ENCODE data around the gene CACNA1C. TPM values are rescaled to one million over a fixed set of nuclear protein-coding genes. Genes with fewer than 3 reads are reported as not detected.

The CACNA1C gene
- total RNA-seq, 4 donors from 2014 or later, result 5.2 to 12.9 (median 6.3) TPM

DNA sequence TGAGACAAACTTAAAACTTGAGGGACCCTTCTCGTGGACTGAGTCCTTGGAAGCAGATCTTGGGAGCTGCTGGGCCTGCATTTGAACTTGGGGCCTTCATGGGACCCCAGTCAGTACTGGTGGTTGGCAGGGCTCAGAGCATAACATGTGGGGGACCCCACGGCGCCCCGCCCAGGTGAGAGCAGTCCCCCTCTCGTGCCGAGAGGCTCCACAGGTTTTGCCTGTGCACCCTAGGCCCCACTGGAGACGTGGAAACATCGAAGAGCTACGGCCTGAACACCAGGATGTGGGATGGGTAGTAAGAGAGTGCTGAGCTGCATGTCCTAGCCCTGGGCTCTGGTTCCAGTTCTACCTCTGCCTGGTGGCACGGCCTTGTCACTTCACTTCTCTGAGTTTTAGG is 84.1 kb downstream of the CACNA1C start:
- DNase-seq (ENCODE audit: low spot score in 2 of 2), result no peak
- WGBS, 2 donors, result 92 to 94% methylated on average over 7 to 9 of the region's 10 CpGs
- TF ChIP-seq POLR2A (IDR thresholded peaks at IDR 0.05), result no peak
- no peak for TF ChIP-seq EP300 (IDR thresholded peaks at IDR 0.05)
- TF ChIP-seq, protein P1, sequence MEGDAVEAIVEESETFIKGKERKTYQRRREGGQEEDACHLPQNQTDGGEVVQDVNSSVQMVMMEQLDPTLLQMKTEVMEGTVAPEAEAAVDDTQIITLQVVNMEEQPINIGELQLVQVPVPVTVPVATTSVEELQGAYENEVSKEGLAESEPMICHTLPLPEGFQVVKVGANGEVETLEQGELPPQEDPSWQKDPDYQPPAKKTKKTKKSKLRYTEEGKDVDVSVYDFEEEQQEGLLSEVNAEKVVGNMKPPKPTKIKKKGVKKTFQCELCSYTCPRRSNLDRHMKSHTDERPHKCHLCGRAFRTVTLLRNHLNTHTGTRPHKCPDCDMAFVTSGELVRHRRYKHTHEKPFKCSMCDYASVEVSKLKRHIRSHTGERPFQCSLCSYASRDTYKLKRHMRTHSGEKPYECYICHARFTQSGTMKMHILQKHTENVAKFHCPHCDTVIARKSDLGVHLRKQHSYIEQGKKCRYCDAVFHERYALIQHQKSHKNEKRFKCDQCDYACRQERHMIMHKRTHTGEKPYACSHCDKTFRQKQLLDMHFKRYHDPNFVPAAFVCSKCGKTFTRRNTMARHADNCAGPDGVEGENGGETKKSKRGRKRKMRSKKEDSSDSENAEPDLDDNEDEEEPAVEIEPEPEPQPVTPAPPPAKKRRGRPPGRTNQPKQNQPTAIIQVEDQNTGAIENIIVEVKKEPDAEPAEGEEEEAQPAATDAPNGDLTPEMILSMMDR (IDR thresholded peaks at IDR 0.05), result no peak
- Histone ChIP-seq H3K4me3 (no peak overlapping the region), H3K27me3 (no peaks in the 10 kb centered on the region), H3K4me1 (peaks cover 0 to 9% (median 0%) of the 10 kb centered on the region in 4 donors), H3K27ac (no peak overlapping the region), H3K36me3 (no peaks in the 10 kb centered on the region), H3K9me3 (no peaks in the 10 kb centered on the region)

GRCh38 chr12:2137711-2138110 is 84.9 kb downstream of the CACNA1C start:
- Histone ChIP-seq H3K4me1 (peaks cover 0 to 9% (median 0%) of the 10 kb centered on the region in 4 donors), H3K4me3 (no peak overlapping the region), H3K27ac (no peak overlapping the region), H3K9me3 (no peaks in the 10 kb centered on the region), H3K36me3 (no peaks in the 10 kb centered on the region), H3K27me3 (no peaks in the 10 kb centered on the region)
- TF ChIP-seq POLR2A (IDR thresholded peaks at IDR 0.05) (no peak), EP300 (IDR thresholded peaks at IDR 0.05) (no peak)
- TF ChIP-seq, protein P1 (IDR thresholded peaks at IDR 0.05), result no peak
- DNase-seq (ENCODE audit: low spot score in 2 of 2), result no peak
- 63 to 64% methylated on average over 9 of the region's 10 CpGs for WGBS, 2 donors

- Histone ChIP-seq H3K9me3 (no peaks in the 10 kb centered on the region), H3K4me1 (peaks cover 0 to 9% (median 0%) of the 10 kb centered on the region in 4 donors), H3K27me3 (no peaks in the 10 kb centered on the region), H3K27ac (no peak overlapping the region), H3K36me3 (no peaks in the 10 kb centered on the region), H3K4me3 (no peak overlapping the region)
- WGBS, 2 donors, result 94 to 100% methylated on average over 3 to 10 of the region's 10 CpGs
- TF ChIP-seq, protein P1 (IDR thresholded peaks at IDR 0.05), result no peak
- no peak for TF ChIP-seq POLR2A (IDR thresholded peaks at IDR 0.05)
- TF ChIP-seq EP300 (IDR thresholded peaks at IDR 0.05), result no peak
- DNase-seq (ENCODE audit: low spot score in 2 of 2), result no peak
Measured at GRCh38 chr12:2138294-2138693, 85.5 kb downstream of the CACNA1C start.

- H3K27me3 ChIP-seq, result no peaks in the 10 kb centered on the region
- H3K4me1 ChIP-seq, result peaks cover 0 to 9% (median 0%) of the 10 kb centered on the region in 4 donors
- TF ChIP-seq, protein P1 (IDR thresholded peaks at IDR 0.05), result no peak
- TF ChIP-seq POLR2A (IDR thresholded peaks at IDR 0.05), result no peak
- TF ChIP-seq EP300 (IDR thresholded peaks at IDR 0.05), result no peak
- no peak for DNase-seq (ENCODE audit: low spot score in 2 of 2)
- H3K4me3 ChIP-seq, result no peak overlapping the region
- no peaks in the 10 kb centered on the region for H3K9me3 ChIP-seq
- 86 to 87% methylated on average over 6 of the region's 6 CpGs for WGBS, 2 donors
- no peaks in the 10 kb centered on the region for H3K36me3 ChIP-seq
- no peak overlapping the region for H3K27ac ChIP-seq
Measured at GRCh38 chr12:2138871-2139308, 86.1 kb downstream of the CACNA1C start.

- DNase-seq (ENCODE audit: low spot score in 2 of 2), result no peak
- H3K27me3 ChIP-seq, result no peaks in the 10 kb centered on the region
- no peaks in the 10 kb centered on the region for H3K36me3 ChIP-seq
- H3K9me3 ChIP-seq, result no peaks in the 10 kb centered on the region
- 96 to 100% methylated on average over 8 to 9 of the region's 10 CpGs for WGBS, 2 donors
- TF ChIP-seq EP300 (IDR thresholded peaks at IDR 0.05) (no peak), POLR2A (IDR thresholded peaks at IDR 0.05) (no peak)
- TF ChIP-seq, protein P1 (IDR thresholded peaks at IDR 0.05), result no peak
- no peak overlapping the region for H3K4me3 ChIP-seq
- H3K27ac ChIP-seq, result no peak overlapping the region
- peaks cover 0 to 9% (median 0%) of the 10 kb centered on the region in 4 donors for H3K4me1 ChIP-seq
Measured at GRCh38 chr12:2139651-2140050, 86.9 kb downstream of the CACNA1C start.

Measured in tibial nerve (tissue), 4 donors.